Neutrophil (primary cell): ENCODE measurements around the gene RGS8.
"Not testable (repeated sequence)": the region's sequence is repeated elsewhere in the genome, so short reads cannot be mapped to it uniquely, and the experiment has no call there.

Experiments used
- H3K27ac ChIP-seq: fragments of 200-600 bp; sonication (generic); 2 replicates; pipeline ENCODE4 v1.5.1; 2016; ENCODE audit warnings: mild to moderate bottlenecking, moderate library complexity
- H3K27me3 ChIP-seq: fragments of 200-600 bp; sonication (generic); 2 replicates; pipeline ENCODE4 v1.6.0; 2016; ENCODE audit warnings: mild to moderate bottlenecking
- H3K36me3 ChIP-seq: fragments of 200-600 bp; sonication (generic); 2 replicates; pipeline ENCODE4 v1.5.1; 2017
- H3K4me1 ChIP-seq, 2 experiments: fragments of 200-600 bp in 1 of 2; sonication (generic) in 1 of 2; 1 replicate in 1 of 2; 2 replicates in 1 of 2; pipeline versions ENCODE4 v1.5.1 to v1.6.1; 2013 to 2016; ENCODE audit warnings: low read depth in 1 of 2, low read length in 1 of 2, mild to moderate bottlenecking in 1 of 2, moderate library complexity in 1 of 2; ENCODE audit not compliant: control insufficient read depth in 1 of 2, insufficient read depth in 1 of 2
- H3K4me3 ChIP-seq, 2 experiments: fragments of 200-600 bp in 1 of 2; sonication (generic) in 1 of 2; 1 replicate in 1 of 2; 2 replicates in 1 of 2; pipeline ENCODE4 v1.5.1; 2013 to 2016; ENCODE audit warnings: low read depth in 1 of 2, low read length in 1 of 2, mild to moderate bottlenecking in 1 of 2, moderate library complexity in 1 of 2
- H3K9me3 ChIP-seq: fragments of 200-600 bp; sonication (generic); 2 replicates; pipeline ENCODE4 v1.5.1; 2016
- CTCF ChIP-seq: fragments of 200-600 bp; sonication (generic); IDR thresholded peaks from 2 replicates; pipeline ENCODE4 v1.5.1; 2016; ENCODE audit warnings: antibody characterized with exemption

Gene RGS8

GRCh38 chr1:182702826-182703524 lies 18.6 kb upstream of the RGS8 start:
- H3K36me3 ChIP-seq, result no peaks in the 10 kb centered on the region
- H3K4me1 ChIP-seq, result no peaks in the 10 kb centered on the region
- peaks cover 70% of the 10 kb centered on the region for H3K27me3 ChIP-seq
- no peak for TF ChIP-seq CTCF
- no peaks in the 10 kb centered on the region for H3K9me3 ChIP-seq
- no peak overlapping the region for H3K4me3 ChIP-seq
- no peak overlapping the region for H3K27ac ChIP-seq

DNA sequence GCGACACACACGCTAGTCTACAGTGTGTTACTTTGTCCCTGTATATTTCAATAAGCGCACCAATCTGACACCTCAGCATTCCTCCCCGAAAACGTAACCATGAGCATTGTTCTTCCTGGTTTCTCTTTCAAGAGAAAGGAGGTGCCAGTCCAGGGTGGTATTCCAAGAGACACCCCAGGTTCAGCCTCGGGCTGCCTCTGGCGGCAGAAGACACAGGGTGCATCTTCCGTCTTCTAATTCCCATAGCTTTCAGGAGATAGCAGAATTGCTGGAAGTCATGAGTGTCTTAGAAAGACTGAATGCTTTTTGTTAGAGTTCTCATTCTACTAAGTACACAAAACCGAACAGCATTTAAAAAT lies 15.9 kb upstream of the RGS8 start:
- Histone ChIP-seq H3K27ac (no peak overlapping the region), H3K36me3 (no peaks in the 10 kb centered on the region), H3K4me1 (no peaks in the 10 kb centered on the region), H3K27me3 (peaks cover 86% of the 10 kb centered on the region), H3K9me3 (no peaks in the 10 kb centered on the region), H3K4me3 (no peak overlapping the region)
- TF ChIP-seq CTCF, result no peak

DNA sequence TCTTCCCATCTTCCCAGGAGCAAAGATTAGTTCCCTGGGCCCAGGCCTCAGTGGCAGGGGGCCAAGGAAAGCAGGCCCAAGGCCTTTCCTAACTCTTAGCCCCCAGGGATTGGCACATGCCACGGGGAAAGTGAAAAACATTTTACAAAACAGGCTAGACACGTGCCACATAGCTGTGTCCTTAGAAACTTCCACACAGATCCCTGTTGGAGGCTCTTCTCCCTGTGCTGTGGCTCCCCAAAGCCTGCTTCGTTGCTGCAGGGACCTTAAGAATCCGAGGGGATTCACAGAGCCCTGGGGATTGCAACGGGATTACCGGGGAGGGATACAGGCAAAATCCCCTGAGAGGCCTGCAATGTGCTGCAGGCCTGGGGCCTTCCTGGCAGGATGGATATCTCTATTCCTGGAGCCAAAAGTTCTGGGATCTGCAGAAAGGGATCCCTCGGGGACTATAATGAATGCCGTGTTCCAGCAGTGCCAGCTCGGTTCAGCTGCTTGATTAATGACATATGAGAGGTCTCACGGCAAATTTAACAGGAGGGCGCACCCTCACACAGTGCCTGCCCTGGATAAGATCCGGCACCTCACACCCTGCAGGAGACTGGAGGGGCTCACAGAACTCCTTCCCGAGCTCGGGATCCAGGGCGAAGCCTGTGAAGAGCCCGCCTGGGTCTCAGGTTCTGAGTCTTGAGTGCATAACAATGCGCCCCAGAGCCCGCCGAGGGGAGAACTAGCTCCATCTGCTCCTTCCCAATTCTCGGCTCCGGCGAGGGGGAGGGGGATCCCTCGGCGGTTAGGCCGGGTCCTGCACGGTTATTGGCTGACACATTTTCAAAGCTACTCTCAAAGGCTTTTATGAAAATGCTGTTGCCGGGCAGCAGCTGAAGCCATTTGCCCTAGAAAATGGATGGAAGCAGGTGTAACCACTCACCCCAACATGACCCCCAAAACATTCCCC lies 15.3 kb upstream of the RGS8 start:
- Histone ChIP-seq H3K4me1 (no peaks in the 10 kb centered on the region), H3K27ac (no peak overlapping the region), H3K4me3 (no peak overlapping the region), H3K36me3 (no peaks in the 10 kb centered on the region), H3K9me3 (no peaks in the 10 kb centered on the region), H3K27me3 (peaks cover 80% of the 10 kb centered on the region)
- TF ChIP-seq CTCF, result no peak

GRCh38 chr1:182698971-182699370 lies 14.6 kb upstream of the RGS8 start:
- Histone ChIP-seq H3K27ac (no peak overlapping the region), H3K36me3 (no peaks in the 10 kb centered on the region), H3K4me3 (no peak overlapping the region), H3K9me3 (no peaks in the 10 kb centered on the region), H3K27me3 (peaks cover 73% of the 10 kb centered on the region), H3K4me1 (no peaks in the 10 kb centered on the region)
- no peak for TF ChIP-seq CTCF

- H3K9me3 ChIP-seq, H3K27ac ChIP-seq, H3K36me3 ChIP-seq, H3K4me3 ChIP-seq, H3K4me1 ChIP-seq: not testable (repeated sequence)
- peaks cover 21% of the 10 kb centered on the region for H3K27me3 ChIP-seq
These were observed 8.8 kb upstream of the RGS8 start for GRCh38 chr1:182693139-182693538.

GRCh38 chr1:182690886-182691443 lies 6.6 kb upstream of the RGS8 start:
- Histone ChIP-seq H3K4me3 (no peak overlapping the region), H3K9me3 (no peaks in the 10 kb centered on the region), H3K27me3 (peaks cover 12% of the 10 kb centered on the region), H3K4me1 (no peaks in the 10 kb centered on the region), H3K27ac (no peak overlapping the region), H3K36me3 (no peaks in the 10 kb centered on the region)
- TF ChIP-seq CTCF, result no peak
